ENCODE data around the gene PDIK1L.

PDIK1L gene

DNA sequence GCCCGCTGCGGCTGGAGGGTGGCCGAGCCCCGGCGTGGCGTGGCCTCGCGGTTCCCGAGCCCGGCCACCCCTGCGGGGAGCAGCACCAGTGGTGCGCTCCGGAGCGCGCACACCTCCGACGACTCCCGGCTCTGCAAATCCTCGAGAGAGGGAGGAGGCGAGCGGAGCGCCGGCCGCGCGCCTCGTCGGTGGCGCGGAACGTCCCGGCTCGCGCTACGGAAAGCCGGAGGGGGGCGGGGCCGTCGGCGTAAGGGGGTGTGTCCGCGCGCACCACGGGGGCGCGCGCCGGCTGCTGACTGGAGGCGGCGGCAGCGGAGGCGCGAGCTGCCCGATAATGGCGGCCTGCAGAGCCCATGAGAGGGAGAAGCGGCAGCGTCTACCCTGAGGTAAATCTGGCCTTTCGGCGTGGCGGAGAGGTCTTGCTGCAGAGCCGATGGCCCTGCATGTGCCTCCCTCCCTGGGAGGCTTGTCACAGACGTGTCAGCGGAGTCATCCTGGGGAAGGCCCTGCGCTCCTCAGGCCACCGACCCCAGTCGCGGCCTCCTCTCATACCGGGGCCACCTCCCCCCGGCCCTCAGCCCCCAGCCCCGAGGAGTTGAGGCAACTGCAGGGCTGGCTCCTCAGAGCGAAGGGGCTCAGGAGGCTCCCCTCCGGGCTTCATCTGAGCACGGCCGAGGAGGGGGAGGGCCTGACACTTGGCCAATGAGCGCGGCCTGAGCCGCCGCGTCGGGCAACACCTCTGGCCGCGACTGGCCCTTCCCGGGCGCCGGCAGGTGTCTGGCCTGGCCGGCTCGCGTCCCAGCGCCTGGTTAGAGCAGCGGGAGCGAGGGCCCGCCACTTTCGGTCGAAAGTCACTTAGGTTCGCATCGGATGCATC, at the start of gene PDIK1L:
Gene PDIK1L (plus strand): TSS at position 295 of the 877 bp plus-strand sequence. CDS start 2,485 bp downstream, outside the sequence.
- peak; percentile 87 to 88 for ATAC-seq

DNA sequence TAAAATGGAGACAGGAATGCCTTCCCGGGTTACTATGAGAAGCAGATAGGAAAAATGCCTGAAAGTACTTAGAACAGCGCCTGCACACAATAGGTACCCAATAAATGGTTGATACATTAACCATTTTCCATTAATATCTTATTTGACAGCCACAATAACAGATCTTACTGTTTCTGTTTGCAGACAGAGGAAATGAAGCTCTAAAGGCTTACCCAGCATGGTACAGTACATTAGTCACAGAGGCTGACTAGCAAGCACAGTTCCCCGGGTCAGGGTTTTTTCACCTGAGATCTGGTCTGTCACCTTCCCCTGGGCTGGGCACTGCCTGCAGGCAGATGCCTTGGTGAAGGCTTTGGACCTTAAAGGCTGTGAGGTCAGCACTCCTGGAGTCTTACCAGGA, 47.1 kb upstream of the PDIK1L start:
- ATAC-seq: no peak

GRCh38 chr1:26066160-26066559, 45.5 kb upstream of the PDIK1L start:
- ATAC-seq: no peak

DNA sequence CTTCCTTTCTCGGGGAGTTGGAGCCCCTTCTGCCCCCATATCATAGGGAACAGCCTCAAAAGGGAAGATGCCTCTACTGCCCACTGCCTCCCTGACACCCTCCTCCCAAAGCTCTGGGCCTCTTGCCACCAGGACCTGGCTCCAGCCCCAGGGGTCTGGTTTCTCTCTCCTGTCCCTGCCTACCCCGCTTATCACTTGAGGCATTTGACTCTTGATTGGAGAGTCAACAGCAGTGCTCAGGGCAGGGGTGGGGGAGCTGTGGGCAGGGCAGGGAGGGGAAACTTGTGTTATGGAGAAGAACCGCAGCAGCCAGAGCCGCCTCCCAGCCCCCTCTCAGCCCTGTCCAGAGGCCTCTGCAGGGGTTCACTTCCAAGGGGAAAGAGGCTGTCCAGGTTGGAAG, 44.8 kb upstream of the PDIK1L start:
- ATAC-seq: no peak

DNA sequence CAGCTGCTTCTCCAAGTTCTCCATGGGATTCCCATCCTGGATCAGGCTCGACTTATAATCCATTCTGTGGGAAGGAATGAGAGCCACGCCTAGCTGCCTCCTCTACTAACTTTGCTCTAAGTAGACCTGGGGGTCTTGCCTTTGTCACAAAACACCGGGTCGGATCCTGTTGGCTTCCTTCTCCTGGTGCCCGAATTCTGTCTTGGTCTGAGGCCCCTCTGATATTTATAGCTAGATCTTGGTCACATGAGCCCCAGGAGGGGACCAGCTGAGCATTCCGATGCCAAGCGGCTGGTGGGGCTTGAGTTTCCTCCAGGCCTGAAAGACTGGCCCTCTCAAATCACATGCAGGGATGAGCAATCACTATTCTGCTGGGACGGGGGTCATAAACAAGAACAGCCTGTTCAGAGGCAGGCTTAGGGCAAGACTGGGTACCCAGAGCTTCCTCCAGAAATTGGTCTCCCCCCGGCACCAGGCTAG, 44.2 kb upstream of the PDIK1L start, which contains the start of gene TRIM63:
Gene TRIM63 (minus strand): TSS at position 199 of the 480 bp plus-strand sequence. CDS start 136 bp downstream, at position 63.
- ATAC-seq: no peak

GRCh38 chr1:26069941-26070295, 41.7 kb upstream of the PDIK1L start:
- ATAC-seq: no peak

- ATAC-seq: no peak
Observed at GRCh38 chr1:26070296-26070962, 41.2 kb upstream of the PDIK1L start.

DNA sequence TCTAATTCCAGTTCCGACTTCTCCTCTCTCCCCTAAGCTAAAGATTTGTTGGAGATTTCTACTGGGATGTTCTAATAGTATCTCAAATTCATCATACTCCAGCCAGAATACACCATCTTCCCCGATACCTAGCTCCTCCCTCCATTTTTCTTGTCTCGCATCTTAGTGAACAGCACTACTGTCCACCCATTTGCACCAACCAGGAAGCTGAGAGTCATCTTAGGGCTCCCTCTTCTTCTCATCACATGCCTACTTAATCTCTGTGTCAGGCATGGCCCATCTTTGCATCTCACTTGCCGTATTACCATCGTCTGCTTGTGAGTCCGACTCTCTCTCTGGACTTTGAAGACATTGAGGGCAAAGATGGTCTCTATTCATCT, 40.7 kb upstream of the PDIK1L start:
- no peak for ATAC-seq

DNA sequence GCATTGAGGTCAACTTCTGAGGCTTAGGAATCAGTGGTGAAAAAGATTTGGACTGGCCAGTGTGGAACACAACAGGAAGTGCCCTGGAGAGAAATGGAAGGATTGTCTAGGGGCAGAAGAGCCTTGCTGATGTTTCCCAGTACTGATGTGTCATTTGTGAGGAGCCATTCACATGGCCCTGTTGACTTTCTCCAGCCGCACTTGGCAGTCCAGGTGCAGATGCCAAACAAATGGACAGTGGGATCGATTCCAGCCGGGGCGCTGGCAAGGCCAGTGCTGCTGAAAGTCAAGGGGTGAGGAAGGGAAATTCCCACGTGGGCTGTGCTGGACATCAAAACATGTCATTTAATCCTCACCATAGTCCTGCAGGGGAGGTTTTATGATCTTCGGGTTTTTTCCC, 39.3 kb upstream of the PDIK1L start:
- ATAC-seq: no peak

- ATAC-seq: no peak
Observed at GRCh38 chr1:26075421-26076144, 36.0 kb upstream of the PDIK1L start.

- no peak for ATAC-seq
Observed at GRCh38 chr1:26077524-26077923, 34.1 kb upstream of the PDIK1L start.

DNA sequence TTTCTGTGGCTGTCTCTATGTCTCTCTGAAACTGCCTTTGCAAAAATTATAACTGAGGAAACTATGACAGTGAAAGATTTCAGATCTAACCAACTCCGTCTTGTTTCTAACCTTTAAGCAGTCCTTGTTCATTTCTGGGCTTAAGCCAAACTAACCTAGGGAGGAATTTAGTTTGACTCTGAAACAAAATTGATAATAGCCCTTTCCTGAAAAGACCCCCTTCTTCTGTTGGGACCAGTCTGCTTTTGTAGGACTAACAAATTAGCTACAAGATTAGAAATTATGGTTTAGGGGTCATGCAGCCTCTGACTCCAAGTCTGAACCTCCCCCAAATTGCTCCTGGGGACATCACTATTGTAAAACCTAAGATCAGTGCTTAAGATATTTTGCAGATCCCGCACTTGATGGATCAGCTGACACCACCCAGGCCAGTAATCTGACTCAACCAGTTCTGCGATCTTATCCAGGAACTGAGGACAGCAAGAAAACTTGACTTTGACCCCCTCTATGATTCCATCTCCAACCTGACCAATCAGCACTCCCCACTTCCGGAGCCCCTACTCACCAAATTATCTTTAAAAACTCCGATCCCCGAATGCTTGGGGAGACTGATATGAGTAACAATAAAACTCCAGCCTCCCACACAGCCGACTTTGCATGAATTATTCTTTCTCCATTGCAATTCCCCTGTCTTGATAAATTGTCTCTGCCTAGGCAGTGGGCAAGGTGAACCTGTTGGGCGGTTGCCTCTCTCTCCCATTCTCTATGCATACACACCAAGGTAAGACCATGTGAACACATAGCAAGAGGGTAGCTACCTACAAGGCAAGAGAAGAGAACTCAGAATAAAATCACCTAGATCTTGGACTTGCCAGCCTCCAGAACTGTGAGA, 33.1 kb upstream of the PDIK1L start:
- no peak for ATAC-seq

DNA sequence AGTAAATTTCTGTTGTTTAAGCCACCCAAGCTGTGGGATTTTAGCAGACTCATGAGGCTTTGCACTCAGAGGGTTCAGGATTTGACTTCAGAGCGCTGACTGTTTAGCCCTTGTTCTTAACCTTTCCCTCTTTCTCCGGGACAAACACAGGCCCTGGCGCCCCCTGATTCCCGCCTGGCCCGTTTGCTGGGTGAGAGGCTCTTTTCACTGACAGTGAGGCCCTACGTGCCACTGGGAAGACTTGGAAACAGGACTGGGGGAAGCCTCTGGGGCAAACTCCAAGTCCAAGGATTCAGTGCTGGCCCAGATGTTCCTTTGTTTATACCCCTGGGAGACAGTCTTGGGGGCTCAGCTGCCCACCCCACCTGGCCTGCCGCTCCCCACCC, 32.5 kb upstream of the PDIK1L start:
- ATAC-seq: no peak

DNA sequence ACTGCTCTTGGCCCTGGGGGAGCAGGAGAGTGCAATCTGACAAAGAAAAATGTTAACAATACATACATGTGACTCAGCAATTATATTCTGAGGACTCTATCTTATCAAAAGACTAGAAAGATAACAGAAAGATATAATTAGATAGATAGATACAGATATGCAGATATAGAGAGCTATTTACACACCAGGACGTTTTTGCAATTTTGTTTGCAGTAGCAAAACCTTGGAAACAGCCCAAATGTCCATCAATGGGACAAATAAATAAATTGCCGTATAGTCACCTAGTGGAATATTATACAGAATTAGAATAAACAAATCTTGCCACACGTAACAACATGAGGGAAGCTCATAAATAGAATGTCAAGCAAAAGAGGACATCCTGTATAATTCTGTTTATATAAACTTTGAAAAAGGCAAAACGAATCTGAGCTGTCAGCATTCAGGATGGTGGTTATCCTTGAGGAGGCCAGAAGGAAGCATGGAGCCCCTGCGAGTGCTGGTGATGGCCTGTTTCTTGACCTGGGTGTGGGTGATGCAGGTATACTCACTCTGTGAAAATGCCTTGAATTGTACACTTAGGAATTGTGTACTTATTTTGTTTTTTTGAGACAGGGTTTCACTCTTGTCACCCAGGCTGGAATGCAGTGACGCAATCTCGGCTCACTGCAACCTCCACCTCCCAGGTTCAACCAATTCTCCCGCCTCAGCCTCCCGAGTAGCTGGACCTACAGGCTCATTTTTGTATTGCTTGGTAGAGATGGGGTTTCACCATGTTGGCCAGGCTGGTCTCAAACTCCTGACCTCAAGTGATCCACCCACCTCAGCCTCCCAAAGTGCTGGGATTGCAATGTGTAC, 31.4 kb upstream of the PDIK1L start:
- ATAC-seq: no peak

GRCh38 chr1:26081267-26082019, 30.2 kb upstream of the PDIK1L start:
- ATAC-seq: no peak

DNA sequence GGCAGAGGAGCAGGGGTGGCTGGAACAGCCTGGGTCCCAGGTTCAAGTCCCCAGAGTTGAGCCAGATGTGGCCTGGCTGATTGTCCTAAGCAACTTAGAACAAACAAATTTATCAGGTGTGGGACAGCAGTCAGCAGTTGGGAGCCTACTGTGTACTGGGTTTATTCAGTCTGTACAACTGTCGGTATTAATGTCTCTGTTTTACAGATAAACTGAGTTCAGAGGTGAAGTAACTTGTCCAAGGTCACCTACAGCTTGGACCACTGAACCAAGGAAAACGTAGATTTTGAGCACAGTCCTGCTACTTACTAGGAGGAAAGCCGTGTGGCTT, 29.6 kb upstream of the PDIK1L start:
- no peak for ATAC-seq

DNA sequence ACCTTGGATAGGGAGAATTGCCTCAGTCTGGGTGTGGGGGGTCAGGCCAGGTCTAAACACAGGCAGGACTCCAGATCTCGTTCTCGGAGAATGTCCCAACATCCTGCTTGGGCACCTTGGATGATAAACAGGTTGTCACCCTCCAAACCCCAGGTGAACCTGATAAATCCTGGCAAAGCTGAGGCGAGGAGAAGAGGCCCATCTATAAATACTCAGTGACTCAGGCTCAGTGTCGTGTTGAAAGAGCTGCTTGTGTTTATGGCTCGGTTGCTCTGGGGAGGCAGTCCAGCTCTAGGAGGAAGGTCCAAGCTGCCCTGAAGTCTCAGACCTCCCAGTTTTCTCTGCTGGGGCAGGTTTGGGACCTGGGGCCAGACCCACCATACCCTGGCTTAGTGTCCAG, 28.4 kb upstream of the PDIK1L start:
- no peak for ATAC-seq

DNA sequence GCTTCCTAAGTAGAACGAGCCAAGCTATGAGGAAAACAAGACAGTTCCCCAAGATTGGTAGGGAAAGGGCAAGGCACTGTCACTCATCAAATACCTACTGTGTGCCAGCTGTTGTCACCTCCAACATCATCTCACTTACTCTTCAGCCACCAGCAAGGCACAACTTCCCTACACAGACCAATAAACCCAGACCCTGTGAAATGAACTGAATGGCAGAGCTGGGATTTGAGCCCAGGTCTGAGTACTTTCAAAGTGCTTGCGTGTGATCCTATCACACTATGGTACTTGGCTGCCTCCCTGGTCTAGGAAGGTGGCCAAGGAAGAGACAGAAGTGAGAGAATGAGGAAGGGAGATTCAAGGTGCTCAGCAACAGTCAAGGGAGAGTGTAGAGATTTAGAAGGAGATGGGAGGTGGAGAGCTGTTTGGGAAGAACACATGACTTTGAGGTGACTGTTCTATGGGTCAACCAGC, 27.5 kb upstream of the PDIK1L start:
- ATAC-seq: no peak

DNA sequence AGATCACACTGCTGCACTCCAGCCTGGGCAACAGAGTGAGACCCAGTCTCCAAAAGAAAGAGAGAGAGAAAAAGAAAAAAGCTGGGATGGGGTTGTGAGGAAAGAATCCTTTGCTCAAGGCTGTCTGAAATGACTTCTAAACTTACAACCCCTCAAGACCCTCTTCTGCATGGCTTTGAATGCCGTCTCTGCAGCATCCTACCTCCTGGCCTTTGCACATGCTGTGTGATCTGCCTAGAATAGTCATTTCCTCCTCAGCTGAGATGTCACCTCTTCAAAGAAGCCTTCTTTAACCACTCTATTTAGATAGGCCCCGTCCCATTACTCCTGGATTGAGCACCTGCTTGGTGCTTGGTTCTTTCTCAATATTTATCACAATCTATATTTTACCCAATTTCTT, 26.8 kb upstream of the PDIK1L start:
- ATAC-seq: no peak

- ATAC-seq: no peak
Observed at GRCh38 chr1:26089125-26089524, 22.5 kb upstream of the PDIK1L start.

GRCh38 chr1:26090893-26091292, 20.7 kb upstream of the PDIK1L start:
- no peak for ATAC-seq
